Neural cell (in vitro differentiated cells): ENCODE data around the gene ROBO1. TPM values are rescaled to one million over a fixed set of nuclear protein-coding genes. Genes with fewer than 3 reads are reported as not detected.

Source experiments
- H2AFZ ChIP-seq: fragments of 200-600, 300-800 bp; sonication (generic), shearing (Covaris generic); 2 replicates; pipeline ENCODE4 v1.6.0; 2014; ENCODE audit warnings: low read depth, mild to moderate bottlenecking, antibody characterized with exemption, low read length, moderate library complexity
- H3F3A ChIP-seq: fragments of 200-600 bp; shearing (Covaris generic); 2 replicates; pipeline ENCODE4 v1.6.1; 2016; ENCODE audit warnings: mild to moderate bottlenecking, moderate library complexity, mixed read lengths, antibody characterized with exemption, low read length; ENCODE audit not compliant: insufficient read depth, poor library complexity, severe bottlenecking
- H3K27ac ChIP-seq: fragments of 200-600, 300-800 bp; sonication (generic), shearing (Covaris generic); 2 replicates; pipeline ENCODE4 v1.5.1; 2014; ENCODE audit warnings: mild to moderate bottlenecking, low read length, moderate library complexity
- H3K27me3 ChIP-seq: fragments of 300-800, 200-600 bp; sonication (generic), shearing (Covaris generic); 2 replicates; pipeline ENCODE4 v1.6.0; 2014; ENCODE audit warnings: mild to moderate bottlenecking, low read depth, low read length, moderate library complexity; ENCODE audit not compliant: insufficient read depth
- H3K36me3 ChIP-seq: fragments of 300-800, 200-600 bp; sonication (generic), shearing (Covaris generic); 2 replicates; pipeline ENCODE4 v1.5.1; 2014; ENCODE audit warnings: mild to moderate bottlenecking, antibody characterized with exemption, low read length, moderate library complexity; ENCODE audit not compliant: insufficient read depth
- H3K4me2 ChIP-seq: fragments of 300-800, 200-600 bp; sonication (generic), shearing (Covaris generic); 2 replicates; pipeline ENCODE4 v1.6.0; 2014; ENCODE audit warnings: mild to moderate bottlenecking, low read length
- H3K4me3 ChIP-seq: fragments of 300-800, 200-600 bp; sonication (generic), shearing (Covaris generic); 2 replicates; pipeline ENCODE4 v1.5.1; 2014; ENCODE audit warnings: mild to moderate bottlenecking, low read length, moderate library complexity
- H3K79me2 ChIP-seq: fragments of 200-600 bp; shearing (Covaris generic); replicated peaks from 2 replicates; pipeline ENCODE4 v1.6.0; 2014; ENCODE audit warnings: mild to moderate bottlenecking, low read length, moderate library complexity; ENCODE audit not compliant: insufficient read depth
- H3K9ac ChIP-seq: fragments of 300-800, 200-600 bp; sonication (generic), shearing (Covaris generic); 2 replicates; pipeline ENCODE4 v1.6.1; 2016; ENCODE audit warnings: mild to moderate bottlenecking, low read length, mixed read lengths
- H3K9me2 ChIP-seq: fragments of 200-600 bp; shearing (Covaris generic); 2 replicates; pipeline ENCODE4 v1.6.1; 2016; ENCODE audit warnings: mild to moderate bottlenecking, low read length, mixed read lengths; ENCODE audit not compliant: insufficient read depth
- H3K9me3 ChIP-seq: fragments of 200-600, 300-800 bp; sonication (generic), shearing (Covaris generic); 2 replicates; pipeline ENCODE4 v1.6.1; 2016; ENCODE audit warnings: mild to moderate bottlenecking, mixed run types, low read length, moderate library complexity, mixed read lengths
- H4K20me1 ChIP-seq: fragments of 200-600 bp; shearing (Covaris generic); 2 replicates; pipeline ENCODE4 v1.6.1; 2016; ENCODE audit warnings: mild to moderate bottlenecking, mixed run types; ENCODE audit not compliant: insufficient read depth
- CTCF ChIP-seq: fragments of 450-650 bp; IDR thresholded peaks from 2 replicates; pipeline ENCODE4 v1.5.1; 2014; ENCODE audit warnings: antibody characterized with exemption, mild to moderate bottlenecking, moderate library complexity; ENCODE audit not compliant: poor library complexity, severe bottlenecking
- EP300 ChIP-seq: fragments of 450-650 bp; conservative IDR thresholded peaks from 2 replicates; pipeline ENCODE4 v1.6.1; 2014; ENCODE audit warnings: antibody characterized with exemption, mild to moderate bottlenecking, moderate library complexity; ENCODE audit not compliant: poor library complexity, severe bottlenecking
- EZH2 ChIP-seq: fragments of 200-600, 300-800 bp; shearing (Covaris generic), sonication (generic); IDR thresholded peaks from 2 replicates; pipeline ENCODE4 v1.6.1; 2014; ENCODE audit warnings: antibody characterized with exemption, low read length, borderline replicate concordance, mild to moderate bottlenecking; ENCODE audit not compliant: insufficient read depth, poor library complexity, severe bottlenecking
- MXI1 ChIP-seq: fragments of 450-650 bp; conservative IDR thresholded peaks from 2 replicates; pipeline ENCODE4 v1.6.1; 2014; ENCODE audit warnings: antibody characterized with exemption, mild to moderate bottlenecking; ENCODE audit not compliant: poor library complexity, severe bottlenecking
- POLR2AphosphoS5 ChIP-seq: IDR thresholded peaks from 2 replicates; pipeline ENCODE4 v1.6.1; 2012
- RAD21 ChIP-seq: fragments of 450-650 bp; conservative IDR thresholded peaks from 2 replicates; pipeline ENCODE4 v1.6.1; 2014; ENCODE audit warnings: antibody characterized with exemption, mild to moderate bottlenecking, moderate library complexity
- REST ChIP-seq: IDR thresholded peaks from 2 replicates; pipeline ENCODE4 v1.6.1; 2012; ENCODE audit warnings: borderline replicate concordance
- SMC3 ChIP-seq: fragments of 450-650 bp; conservative IDR thresholded peaks from 2 replicates; pipeline ENCODE4 v1.6.1; 2014; ENCODE audit warnings: antibody characterized with exemption, mild to moderate bottlenecking, moderate library complexity; ENCODE audit not compliant: poor library complexity
- TAF1 ChIP-seq: IDR thresholded peaks from 2 replicates; pipeline ENCODE4 v1.6.1; 2012; ENCODE audit warnings: low read depth
- polyA plus RNA-seq: library from polyadenylated mRNA; depleted of rRNA; stranded (reverse); fragments of >200 nt; gene quantifications from 2 replicates; pipeline ENCODE4 v1.2.3, GENCODE V29; 2014

ROBO1 gene
- polyA plus RNA-seq, 1 donor from 2014 or later, result 183 TPM

GRCh38 chr3:79184251-79184650 lies 583.5 kb downstream of the ROBO1 start:
- H3K79me2 ChIP-seq, result no peaks in the 10 kb centered on the region
- no peak overlapping the region for H3K27ac ChIP-seq
- no peak overlapping the region for H2AFZ ChIP-seq
- H4K20me1 ChIP-seq, result no peaks in the 10 kb centered on the region
- H3K9me2 ChIP-seq, result no peaks in the 10 kb centered on the region
- no peaks in the 10 kb centered on the region for H3K36me3 ChIP-seq
- H3K9ac ChIP-seq, result no peak overlapping the region
- H3F3A ChIP-seq, result no peaks in the 10 kb centered on the region
- no peak overlapping the region for H3K4me2 ChIP-seq
- H3K27me3 ChIP-seq, result no peaks in the 10 kb centered on the region
- no peak overlapping the region for H3K4me3 ChIP-seq
- no peak for TF ChIP-seq MXI1
- no peak for TF ChIP-seq REST
- no peak for TF ChIP-seq TAF1
- no peak for TF ChIP-seq EZH2
- TF ChIP-seq EP300, result no peak
- TF ChIP-seq POLR2AphosphoS5, result no peak
- no peak for TF ChIP-seq CTCF
- TF ChIP-seq SMC3, result no peak
- no peak for TF ChIP-seq RAD21
- no peaks in the 10 kb centered on the region for H3K9me3 ChIP-seq

- Histone ChIP-seq H3F3A (no peaks in the 10 kb centered on the region), H3K79me2 (no peaks in the 10 kb centered on the region), H3K9ac (no peak overlapping the region), H3K27me3 (no peaks in the 10 kb centered on the region), H3K27ac (no peak overlapping the region), H4K20me1 (no peaks in the 10 kb centered on the region), H2AFZ (no peak overlapping the region), H3K36me3 (no peaks in the 10 kb centered on the region), H3K9me2 (no peaks in the 10 kb centered on the region), H3K4me2 (no peak overlapping the region), H3K4me3 (no peak overlapping the region), H3K9me3 (no peaks in the 10 kb centered on the region)
- no peak for TF ChIP-seq EZH2
- TF ChIP-seq TAF1, result no peak
- no peak for TF ChIP-seq CTCF
- no peak for TF ChIP-seq POLR2AphosphoS5
- TF ChIP-seq EP300, result no peak
- TF ChIP-seq REST, result no peak
- no peak for TF ChIP-seq MXI1
- no peak for TF ChIP-seq SMC3
- TF ChIP-seq RAD21, result no peak
Measured at GRCh38 chr3:79183496-79183895, 584.3 kb downstream of the ROBO1 start.
